Sciatic nerve (tissue), 2 donors: ENCODE measurements around the gene IGF1. TPM values are rescaled to one million over a fixed set of nuclear protein-coding genes. Genes with fewer than 3 reads are reported as not detected.

ENCODE experiments used
- ATAC-seq: fragments of 200-7000 bp; cut with Tn5 transposase; one replicate; pipeline ENCODE4 v1.9.1; 2020; ENCODE audit warnings: mild to moderate bottlenecking, moderate library complexity
- DNase-seq: peaks from one replicate; pipeline ENCODE4 v3.0.0-alpha.2; 2020; ENCODE audit warnings: low spot score
- intact Hi-C: fragments of 100-400 bp; cut with DNase I; formaldehyde crosslinking; loops from one replicate; pipeline ENCODE4 v1.14.2; 2022
- total RNA-seq: library from RNA; stranded (reverse); fragmentation: NEBNext Ultra II Directional; extraction: Animal tissue kit (Norgen Biotek cat#: 25700); gene quantifications from one replicate; pipeline ENCODE4 v1.2.1, GENCODE V29; 2021
- donor health status: DM: no; HTN: no; CAD: no.
- donor health status: DM: no; HTN: no; CAD: no.

Gene IGF1
- total RNA-seq, 1 donor from 2014 or later, result 52.1 TPM

DNA sequence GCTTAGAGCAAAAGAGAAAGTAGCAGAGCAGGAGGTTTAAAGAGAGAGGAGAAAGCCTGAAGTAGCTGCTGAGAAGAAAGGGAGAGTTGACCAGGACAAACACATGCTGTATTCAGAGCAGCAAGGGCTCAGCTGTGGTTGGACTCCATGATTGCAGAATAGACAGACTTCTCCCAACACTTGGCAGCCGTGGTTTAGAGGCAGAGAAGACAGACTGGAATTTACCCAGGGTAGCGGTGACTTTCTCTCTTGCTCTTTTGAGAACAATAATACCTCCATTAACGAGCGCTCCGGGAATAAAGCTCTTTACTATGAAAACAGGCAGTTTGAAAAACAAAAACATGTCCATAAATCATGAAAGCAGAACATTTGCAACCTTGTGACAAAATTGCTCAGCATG is 21.4 kb upstream of the IGF1 start:
- ATAC-seq (peak; percentile 53), DNase-seq (no peak)

DNA sequence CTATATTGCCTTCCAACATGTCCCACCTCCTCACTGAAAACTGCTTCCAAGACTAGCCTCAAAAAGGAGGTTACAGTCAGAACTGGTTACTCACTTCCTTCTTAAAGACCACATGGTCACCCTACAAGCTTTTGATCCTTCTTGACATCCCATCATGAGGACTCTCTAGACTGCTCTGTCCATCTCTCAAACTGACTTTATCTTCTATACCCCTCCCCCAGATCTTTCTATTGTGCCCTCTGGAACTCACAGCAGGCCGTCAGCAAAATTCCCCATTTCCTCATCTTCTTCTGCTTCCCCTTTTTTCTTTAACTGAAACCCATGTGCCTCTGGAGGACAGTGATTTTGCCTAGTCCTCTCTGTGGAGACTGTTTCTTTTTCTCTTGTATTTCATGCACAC is 18.1 kb upstream of the IGF1 start:
- no peak for DNase-seq
- peak; percentile 77 for ATAC-seq
- intact Hi-C loops, result no loop called here

More for the DNA sequence above, 21.4 kb upstream of the IGF1 start:
- intact Hi-C loops, result no loop called here

DNA sequence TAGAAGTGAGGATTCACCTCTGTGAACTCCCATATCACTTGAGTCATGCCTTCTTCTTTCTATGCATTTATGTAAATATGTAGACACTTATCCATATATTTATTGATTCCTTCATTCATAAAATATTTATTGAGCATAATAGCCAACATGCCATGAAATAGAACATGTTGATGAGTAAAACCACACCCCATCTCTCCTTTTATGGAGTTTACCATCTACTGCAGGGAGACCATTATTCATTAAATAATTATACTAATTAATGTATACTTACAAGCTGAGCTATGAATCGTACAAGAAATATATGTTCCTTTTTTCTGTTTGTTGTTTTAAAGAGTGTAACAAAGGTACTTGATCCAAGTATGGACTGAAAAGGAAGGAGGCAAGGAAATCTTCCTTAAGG is 17.4 kb upstream of the IGF1 start:
- ATAC-seq, result no peak
- no peak for DNase-seq
- intact Hi-C loops, result no loop called here

GRCh38 chr12:102496591-102496990 is 16.2 kb upstream of the IGF1 start:
- no peak for ATAC-seq

DNA sequence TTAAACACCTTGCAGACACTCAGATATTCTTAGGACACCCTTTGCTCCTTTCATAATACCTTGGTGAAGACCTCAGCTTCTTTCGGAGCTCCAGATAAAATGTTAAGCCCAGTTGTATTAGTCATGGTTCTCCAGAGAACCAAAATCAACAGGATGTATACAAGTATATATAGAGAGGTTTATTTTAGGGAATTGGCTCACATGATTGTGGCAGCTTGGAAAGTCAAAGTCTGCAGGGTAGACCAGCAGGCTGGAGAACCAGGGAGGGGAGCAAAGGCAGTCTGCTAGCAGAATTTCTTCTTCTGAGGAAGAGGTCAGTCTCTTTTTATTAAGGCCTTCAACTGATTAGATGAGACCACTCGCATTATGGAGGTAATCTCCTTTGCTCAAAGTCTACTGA is 6.9 kb upstream of the IGF1 start:
- no peak for DNase-seq
- intact Hi-C loops, result no loop called here
- ATAC-seq, result no peak

More at GRCh38 chr12:102496591-102496990, 16.2 kb upstream of the IGF1 start:
- intact Hi-C loops, result no loop called here
- no peak for DNase-seq

- DNase-seq, result no peak
- intact Hi-C loops, result no loop called here
- no peak for ATAC-seq
These were observed 5.8 kb upstream of the IGF1 start for GRCh38 chr12:102486153-102486552.

- ATAC-seq (peak; percentile 84), DNase-seq (peak; percentile 78)
- intact Hi-C loops, result no loop called here
These were observed 4.1 kb upstream of the IGF1 start for GRCh38 chr12:102484428-102484958.

DNA sequence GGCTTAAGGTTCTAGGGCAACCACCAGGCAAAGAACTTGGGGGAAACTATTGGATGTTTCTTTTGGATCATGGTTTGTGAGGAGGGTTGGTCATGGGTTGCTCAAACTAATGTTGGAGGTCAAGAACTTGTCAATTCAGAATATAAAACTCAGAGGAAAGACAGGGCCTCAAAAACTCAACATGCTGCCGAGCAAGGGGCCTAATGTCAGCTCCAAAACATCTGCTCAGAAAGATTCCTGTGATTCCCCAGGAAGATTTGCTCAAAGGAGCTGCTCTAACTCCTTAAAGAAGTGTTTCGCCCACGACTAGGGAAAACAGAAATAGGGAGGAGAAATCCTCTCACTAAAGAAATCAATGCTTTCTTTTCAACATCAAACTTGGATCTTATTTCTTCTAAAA is 3.7 kb upstream of the IGF1 start:
- DNase-seq (no peak), ATAC-seq (peak; percentile 2)
- intact Hi-C loops, result no loop called here

DNA sequence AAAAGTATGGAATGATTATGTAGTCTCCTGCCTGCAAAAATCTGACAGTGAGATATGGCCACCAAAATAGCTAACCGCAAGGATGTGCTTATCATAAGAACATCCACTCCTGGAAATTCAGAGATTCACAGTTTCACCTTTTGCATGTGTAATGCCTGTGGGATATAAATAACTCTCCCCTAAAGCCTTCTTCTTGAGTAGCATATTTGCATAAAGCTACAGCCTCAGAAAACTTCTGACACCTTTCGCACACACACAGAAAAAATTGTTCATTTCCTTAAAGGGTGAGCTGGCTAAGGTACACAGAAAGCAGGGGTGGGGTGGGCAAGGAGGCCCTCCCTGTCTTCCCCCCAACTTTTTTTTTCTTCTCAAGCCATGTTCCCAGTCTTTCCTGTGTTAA is 3.1 kb upstream of the IGF1 start:
- intact Hi-C loops, result no loop called here
- ATAC-seq, result no peak
- no peak for DNase-seq

- ATAC-seq, result no peak
- intact Hi-C loops, result no loop called here
- no peak for DNase-seq
These were observed 1.5 kb upstream of the IGF1 start for GRCh38 chr12:102481705-102482425.

- DNase-seq (no peak), ATAC-seq (no peak)
- intact Hi-C loops, result no loop called here
These were observed 424 bp downstream of the IGF1 start for GRCh38 chr12:102479939-102480338.

- intact Hi-C loops, result no loop called here
- DNase-seq (no peak), ATAC-seq (peak; percentile 47)
These were observed 1.1 kb downstream of the IGF1 start for GRCh38 chr12:102479099-102479885.

GRCh38 chr12:102478405-102479098 is 1.8 kb downstream of the IGF1 start:
- intact Hi-C loops, result no loop called here
- ATAC-seq (peak; percentile 29), DNase-seq (no peak)

DNA sequence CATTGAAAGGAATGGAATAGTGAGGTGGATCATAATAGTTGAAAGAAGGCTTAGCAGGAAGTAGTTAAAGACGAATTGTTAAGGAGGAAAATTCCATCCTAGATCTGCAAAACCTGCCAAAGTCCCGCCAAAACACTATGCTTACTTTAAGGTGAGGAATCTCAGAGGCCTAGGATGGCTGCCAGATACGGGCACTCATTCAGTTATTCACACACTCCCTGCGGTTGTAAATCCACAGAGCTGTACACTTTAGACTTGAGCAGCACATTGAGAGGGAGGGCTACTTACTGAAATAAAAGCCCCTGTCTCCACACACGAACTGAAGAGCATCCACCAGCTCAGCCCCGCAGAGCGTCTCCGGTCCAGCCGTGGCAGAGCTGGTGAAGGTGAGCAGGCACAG is 5.0 kb downstream of the IGF1 start:
- intact Hi-C loops, result no loop called here
- ATAC-seq (no peak), DNase-seq (no peak)

DNA sequence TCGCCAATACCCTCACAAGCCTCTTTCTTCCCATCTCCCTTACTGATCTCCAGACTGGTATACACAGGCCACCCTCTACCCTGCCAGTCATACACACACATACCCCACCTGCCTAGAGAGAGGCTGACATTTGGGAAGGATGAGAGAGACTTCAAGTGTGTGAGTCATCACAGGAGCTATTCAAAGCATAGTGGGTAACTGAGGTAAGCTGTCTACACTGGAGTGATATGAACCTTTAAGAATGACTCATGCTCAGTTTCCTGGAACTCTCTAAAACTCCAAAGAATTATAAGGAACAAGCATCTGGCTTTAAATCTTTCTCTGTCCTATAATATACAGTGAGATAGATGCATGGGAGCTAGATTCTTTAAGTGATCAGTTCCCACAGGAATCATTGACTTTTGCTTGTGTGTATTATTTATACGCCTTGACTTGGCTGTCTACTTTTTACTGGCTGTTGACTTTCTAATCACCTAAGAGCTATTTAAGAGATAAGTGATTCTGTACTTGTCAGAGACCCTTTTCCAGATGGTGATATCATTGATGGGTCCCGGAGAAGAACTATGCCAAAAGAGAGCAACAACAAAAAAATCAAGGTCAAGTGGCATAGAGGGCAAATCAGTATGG is 5.8 kb downstream of the IGF1 start:
- intact Hi-C loops, result no loop called here
- ATAC-seq, result no peak
- DNase-seq, result no peak

DNA sequence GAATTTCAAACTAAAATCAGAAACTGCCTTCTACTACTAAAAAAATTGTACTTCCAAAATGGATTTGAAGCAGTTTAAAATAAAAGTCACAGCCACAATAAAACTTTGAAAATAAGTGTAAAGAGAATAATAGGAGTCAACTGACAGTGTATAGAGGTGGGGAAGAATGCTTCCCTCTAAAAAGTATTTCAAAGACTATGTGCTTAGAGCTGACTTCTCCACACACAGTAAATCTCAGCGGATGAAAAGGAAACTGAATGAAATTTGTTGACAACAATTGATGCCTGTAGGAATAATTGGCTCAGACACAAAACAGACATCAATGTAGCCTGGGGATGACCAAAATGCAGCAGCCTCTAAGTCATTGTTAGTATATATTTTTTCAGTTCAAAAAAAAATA is 7.9 kb downstream of the IGF1 start:
- intact Hi-C loops, result no loop called here
- ATAC-seq, result no peak

DNA sequence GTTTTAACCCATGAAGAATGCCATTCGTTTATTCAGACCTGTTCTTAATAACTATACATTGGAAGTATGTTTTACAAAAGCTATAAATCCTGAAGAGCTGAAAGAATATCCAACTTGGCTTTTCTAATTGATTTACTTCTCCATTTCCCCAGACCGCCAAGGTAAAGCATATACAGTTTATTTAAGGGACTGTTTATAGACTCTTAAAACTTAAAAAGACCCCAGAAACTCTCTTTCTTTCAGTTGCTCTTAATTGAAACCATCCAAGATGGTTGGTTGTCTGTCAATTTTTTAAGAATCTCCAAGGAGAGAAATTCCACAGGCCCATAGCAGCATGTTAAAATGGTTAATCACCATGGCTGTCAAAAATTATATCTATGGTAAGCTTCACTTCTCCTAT is 8.8 kb downstream of the IGF1 start:
- DNase-seq (no peak), ATAC-seq (no peak)
- intact Hi-C loops, result no loop called here

More for the DNA sequence above, 7.9 kb downstream of the IGF1 start:
- no peak for DNase-seq

- intact Hi-C loops, result no loop called here
- no peak for ATAC-seq
- DNase-seq, result no peak
These were observed 9.4 kb downstream of the IGF1 start for GRCh38 chr12:102470945-102471344.

- DNase-seq (no peak), ATAC-seq (no peak)
- intact Hi-C loops, result no loop called here
These were observed 12.0 kb downstream of the IGF1 start for GRCh38 chr12:102468261-102468915.
